ENCODE data around the gene IGF2BP1.

IGF2BP1 gene

DNA sequence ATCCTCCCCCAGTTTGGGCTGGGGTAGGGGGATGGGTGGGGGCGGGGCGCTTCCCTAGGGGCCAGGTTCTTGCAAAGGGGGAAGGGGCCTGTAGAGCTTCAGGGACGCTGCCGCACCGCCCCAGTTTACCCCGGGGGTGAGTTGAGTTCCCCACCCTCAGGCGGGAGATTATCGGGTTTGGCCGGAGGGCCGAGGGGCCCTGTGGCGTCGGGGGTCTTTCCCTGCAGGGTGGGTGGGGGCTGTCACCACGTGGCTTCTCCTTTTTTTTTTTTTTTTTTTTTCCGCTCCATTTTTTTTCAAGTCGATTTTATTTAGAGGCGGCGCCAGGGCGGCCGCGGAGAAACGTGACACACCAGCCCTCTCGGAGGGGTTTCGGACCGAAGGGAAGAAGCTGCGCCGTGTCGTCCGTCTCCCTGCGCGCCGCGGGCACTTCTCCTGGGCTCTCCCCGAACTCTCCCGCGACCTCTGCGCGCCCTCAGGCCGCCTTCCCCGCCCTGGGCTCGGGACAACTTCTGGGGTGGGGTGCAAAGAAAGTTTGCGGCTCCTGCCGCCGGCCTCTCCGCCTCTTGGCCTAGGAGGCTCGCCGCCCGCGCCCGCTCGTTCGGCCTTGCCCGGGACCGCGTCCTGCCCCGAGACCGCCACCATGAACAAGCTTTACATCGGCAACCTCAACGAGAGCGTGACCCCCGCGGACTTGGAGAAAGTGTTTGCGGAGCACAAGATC lies at the start of gene IGF2BP1:
Gene IGF2BP1 (plus strand): TSS at position 283 of the 724 bp plus-strand sequence. CDS start 361 bp downstream, at position 644.
- DNase-seq = no peak

DNA sequence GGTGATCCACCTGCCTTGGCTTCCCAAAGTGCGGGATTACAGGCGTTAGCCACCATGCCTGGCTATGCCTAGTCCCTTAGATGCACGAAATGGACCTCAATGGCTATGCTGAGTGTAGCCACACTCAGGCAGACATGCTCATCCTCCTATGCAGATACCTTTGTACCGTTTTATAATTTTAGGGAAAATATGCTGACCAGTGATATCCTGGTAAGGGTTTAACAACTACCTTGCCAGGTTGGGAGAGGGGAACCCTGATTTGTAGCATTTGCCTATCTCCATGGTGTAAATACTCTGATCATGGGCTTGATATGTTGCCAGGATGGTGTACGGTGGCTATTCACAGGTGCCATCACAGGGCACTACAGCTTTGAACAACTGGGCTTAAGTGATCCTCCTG lies 45.6 kb upstream of the IGF2BP1 start:
- no peak for DNase-seq

DNA sequence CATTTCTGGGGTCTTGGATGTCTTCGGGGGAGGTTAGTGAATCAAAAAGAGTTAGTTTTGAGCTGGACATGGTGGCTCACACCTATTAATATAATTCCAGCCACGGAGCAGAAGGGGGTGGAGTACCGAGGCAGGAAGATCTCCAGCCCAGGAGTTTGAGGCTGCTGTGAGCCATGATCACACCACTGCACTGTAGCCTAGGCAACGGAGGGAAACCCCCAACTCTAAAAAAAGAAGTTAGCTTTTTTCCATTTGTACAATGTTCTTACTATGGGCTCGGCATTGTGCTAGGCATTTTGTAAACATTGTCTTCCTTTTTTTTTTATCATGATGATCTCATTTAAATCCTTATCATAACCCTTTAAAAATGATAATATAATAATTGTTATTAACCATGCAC lies 44.3 kb upstream of the IGF2BP1 start:
- no peak for DNase-seq

DNA sequence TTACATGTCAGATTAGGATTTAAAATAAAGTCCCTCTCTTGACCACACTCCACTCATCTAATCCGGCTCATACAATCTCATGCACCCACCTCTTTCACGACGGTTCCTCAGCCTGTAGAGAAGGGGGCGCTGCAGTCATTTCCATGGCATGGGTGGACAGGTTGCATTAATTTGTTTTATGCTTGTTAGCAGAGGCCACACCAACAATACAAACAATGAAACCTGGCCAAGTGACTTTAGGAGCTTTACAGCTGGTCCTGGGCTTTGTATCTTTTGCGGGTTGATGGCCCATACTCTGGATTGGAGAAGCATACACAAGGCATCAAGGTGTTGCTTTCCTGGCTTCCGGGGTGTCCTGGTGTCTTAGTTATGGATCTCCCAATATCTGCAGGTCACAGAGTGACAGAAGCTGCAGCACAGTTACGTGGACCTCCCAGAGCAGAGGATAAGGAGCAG lies 42.9 kb upstream of the IGF2BP1 start:
- no peak for DNase-seq

DNA sequence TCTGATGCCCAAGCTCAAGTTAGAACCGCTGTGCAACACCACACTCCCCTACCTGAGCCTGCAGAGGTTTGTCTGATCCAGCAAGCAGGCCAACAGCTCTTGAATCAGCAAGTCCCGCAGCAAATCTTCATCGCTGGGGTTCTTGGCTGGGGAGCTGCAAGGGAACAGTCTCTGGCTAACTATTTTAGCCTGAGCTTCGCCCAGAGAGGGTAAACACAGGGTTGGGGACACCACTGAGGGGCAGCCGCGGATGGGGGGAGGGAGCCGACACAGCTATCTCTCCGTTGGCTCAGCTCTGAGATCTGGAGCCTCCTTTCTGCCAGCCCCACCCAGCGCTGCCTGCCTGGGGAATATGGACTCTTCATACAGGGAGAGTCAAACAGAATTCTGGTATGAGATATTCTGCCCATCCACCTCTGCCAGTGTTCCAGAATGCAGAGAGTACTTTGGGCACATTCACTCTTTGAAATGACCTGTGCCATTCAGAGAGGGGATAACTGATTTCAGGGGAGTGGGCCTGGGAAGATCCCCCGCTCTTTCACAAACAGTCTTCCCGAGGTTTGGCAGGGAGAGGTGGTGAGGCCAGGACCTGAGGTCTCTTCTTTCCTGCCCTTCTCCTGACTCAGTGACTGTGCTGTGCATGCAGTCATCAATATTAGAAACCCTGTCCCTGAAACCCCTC lies 36.2 kb upstream of the IGF2BP1 start:
- no peak for DNase-seq

DNA sequence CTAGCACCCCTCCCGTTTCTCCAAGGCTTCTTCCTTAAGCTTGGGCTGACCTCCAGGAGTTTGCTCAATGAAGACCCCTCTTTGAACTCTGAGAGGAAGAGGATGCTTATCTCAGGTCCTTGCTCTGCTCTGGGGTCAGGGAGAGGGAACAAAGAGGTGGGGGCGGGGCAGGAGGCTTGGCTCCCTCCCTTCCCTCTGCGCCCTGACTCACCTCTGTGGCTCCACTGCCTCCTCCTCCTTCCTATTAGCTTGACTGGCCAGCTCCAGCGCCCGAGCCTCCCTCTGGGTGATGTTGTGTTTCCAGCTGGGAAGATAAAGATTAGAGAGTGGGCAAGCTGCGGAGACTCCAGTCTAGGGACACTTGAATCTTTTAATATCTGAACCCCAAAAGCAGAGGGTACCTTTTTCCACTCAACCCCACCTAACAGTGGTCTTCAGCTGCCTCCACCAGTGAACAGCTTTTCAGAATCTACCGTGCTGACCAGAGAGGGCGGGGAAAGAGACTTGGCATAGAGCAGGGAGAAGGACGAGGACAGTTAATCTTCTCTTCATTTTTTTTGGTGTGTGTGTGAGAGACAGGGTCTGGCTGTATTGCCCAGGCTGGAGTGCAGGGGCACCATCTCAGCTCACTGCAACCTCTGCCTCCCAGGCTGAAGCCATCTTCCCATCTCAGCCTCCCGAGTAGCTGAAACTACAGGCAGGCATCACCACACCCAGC lies 35.5 kb upstream of the IGF2BP1 start:
- no peak for DNase-seq

DNA sequence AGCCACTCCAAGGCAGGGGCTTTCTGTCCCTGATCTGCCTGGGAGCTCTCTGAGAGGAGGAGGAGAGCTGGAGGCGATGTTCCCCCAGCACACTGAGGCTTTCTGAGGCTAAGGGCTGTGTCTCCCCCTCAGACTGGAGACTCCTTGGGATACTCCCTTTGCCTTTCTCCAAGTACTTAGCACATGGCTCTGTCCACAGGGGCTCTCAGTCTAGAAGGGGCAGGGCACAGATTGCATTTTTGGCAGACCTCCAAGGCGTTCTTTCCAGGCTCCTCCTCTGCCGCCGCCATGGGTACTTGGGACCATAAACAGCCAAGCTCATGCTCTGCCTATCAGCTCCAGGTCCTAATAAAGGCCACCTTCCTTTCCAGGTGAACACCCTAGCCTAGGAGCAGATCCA lies 27.0 kb upstream of the IGF2BP1 start:
- no peak for DNase-seq

DNA sequence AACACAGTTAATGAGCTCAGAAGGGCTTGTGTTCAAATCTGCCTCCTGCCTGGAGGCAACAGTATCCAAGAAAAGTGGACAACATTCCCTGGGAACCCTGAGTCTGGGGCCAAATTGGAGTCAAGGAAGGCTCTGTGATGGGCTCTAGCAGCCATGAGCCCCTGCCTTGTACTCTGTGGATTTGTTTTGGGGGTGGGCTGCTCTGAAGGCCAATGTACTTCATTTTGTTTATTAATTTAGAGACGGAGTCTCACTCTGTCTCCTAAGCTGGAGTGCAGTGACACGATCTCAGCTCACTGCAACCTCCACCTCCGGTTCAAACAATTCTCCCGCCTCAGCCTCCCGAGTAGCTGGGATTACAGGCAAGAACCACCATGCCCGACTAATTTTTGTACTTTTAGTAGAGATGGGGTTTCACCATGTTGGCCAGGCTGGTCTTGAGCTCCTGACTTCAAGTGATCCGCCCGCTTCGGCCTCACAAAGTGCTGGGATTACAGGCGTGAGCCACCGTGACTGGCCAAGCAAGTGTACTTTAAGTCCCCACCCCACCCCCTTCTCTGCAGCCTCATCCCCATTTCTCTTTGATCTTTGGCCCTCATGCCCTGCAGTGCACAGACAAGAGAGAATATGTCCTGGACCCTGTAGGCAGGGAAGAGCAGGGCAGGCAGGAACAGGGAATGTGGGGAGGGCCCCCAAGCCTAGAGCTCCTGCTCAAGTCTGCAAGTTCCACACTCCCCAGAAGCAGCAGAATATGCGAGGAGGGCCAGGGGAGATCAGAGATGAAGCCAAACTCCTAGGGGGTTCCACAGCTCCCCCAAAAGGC lies 26.1 kb upstream of the IGF2BP1 start:
- DNase-seq = no peak

DNA sequence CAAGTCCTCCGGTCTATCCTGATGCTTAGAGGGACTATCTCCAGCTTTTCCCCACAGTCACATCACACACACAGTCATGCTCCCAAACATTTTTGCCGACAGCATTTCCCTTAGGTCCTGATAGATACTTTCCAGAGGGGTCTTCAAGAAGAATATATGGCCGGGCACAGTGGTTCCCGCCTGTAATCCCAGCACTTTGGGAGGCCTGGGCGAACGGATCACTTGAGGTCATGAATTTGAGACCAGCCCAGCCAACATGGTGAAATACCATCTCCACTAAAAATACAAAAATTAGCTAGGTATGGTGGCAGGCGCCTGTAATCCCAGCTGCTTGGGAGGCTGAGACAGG lies 24.5 kb upstream of the IGF2BP1 start:
- DNase-seq = no peak

DNA sequence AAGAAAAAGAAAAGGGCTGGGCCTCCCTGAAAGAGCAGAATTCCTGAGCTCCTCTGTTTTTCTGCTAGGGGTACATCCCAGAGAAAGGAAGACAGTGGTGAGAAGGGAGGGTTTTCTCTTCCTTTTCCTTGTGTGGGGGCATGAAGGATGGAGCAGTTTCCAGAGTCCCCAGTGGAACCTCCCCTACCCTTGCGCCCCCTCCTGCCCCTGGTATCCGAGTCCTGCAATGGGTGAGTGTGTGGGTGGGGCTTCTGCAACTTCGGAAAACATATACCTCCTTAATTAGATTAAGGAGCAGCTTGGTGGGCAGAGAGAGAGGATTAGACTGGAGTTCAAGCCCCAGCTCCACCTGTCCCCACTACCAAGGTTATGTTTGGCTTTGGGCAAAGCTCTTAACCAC lies 23.4 kb upstream of the IGF2BP1 start:
- no peak for DNase-seq

DNA sequence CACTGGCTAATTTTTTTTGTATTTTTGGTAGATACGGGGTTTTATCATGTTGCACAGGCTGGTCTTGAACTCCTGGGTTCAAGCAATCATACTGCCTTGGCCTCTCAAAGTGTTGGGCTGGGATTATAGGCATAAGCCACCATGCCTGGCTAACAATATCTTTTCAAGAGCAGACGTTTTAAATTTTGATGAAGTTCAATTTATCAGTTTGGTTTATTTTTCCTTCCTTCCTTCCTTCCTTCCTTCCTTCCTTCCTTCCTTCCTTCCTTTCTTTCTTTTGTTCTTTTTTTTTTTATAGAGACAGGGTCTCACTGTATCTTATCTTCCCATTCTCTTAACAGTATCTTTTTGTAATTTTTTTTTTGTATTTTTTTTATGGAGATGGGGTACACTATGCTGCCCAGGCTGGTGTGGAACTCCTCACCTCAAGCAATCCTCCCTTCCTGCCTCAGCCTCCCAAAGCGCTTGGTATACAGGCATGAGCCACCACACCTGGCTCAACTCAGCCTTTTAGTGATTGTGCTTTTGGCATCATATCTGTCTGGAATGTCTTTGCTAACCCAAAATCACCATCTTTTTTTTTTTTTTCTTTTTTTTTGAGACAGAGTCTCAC lies 15.2 kb upstream of the IGF2BP1 start:
- no peak for DNase-seq

DNA sequence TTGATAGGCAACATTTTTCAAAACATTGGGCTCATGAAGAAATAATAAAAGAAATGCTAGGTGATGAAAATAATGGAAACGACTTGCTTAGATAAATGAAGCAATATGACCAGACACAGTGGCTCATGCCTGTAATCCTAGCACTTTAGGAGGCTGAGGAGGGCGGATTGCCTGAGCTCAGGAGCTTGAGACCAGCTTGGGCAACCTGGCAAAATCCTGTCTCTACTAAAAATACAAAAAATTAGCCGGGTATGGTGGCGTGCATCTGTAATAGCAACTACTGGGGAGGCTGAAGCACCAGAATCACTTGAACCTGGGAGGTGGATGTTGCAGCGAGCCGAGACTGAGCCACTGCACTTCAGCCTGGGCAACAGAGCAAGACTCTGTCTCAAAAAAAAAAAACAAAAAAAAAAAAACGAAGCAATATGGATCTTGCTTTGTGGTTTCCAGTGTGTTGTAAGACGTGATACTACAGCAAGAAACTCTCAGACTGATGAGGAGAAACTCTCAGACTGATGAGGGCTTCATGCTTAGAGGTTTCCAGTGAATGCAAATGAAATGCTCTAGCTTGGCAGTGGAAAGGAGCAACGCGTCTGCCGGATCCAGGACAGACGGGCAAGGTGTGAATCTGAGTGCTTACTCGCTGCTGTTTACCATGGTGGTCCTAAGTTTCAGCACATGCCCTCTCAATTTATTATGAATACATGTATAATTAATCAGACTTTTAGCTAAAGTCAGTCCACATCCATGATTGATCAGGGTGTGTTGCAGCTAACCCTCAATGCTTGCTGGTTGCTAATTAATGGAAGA lies 11.5 kb upstream of the IGF2BP1 start:
- DNase-seq = no peak

DNA sequence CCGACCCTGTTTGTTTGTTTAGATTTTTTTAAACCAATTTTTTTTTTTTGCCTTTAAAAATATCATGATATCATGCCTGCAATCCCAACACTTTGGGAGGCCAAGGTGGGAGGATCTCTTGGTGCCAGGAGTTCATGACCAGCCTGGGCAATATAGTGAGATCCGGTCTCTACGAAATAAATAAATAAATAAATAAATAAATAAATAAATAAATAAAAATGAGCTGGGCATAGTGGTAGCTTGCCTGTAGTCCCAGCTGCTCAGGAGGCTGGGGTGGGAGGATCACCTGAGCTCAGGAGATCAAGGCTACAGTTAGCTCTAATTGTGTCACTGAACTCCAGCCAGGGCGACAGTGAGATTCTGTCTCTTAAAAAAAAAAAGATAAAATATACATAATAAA lies 8.1 kb upstream of the IGF2BP1 start:
- no peak for DNase-seq

DNA sequence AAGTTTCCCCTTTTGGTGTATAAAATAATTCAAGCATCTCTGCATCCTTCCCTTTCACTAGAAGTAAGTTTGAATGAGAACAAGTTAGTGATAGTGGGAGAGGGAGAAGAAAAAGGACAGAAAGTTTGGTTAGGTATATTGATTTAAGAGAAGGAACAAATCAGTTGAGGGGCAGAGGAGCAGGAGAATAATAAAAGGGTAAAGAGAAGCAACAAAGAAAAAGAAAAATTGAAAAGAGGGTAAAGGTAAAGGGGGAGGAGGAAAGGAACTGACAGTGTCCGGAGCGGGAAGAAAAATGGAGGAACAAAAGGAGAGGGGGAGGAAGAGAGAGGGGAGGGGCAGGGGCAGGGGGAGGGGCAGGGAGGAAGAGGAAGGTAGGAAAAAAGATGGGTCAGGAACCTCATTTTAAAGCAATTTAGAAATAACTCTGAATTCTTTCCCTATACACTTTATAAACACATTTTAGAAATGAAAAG lies 6.3 kb upstream of the IGF2BP1 start:
- DNase-seq = no peak

DNA sequence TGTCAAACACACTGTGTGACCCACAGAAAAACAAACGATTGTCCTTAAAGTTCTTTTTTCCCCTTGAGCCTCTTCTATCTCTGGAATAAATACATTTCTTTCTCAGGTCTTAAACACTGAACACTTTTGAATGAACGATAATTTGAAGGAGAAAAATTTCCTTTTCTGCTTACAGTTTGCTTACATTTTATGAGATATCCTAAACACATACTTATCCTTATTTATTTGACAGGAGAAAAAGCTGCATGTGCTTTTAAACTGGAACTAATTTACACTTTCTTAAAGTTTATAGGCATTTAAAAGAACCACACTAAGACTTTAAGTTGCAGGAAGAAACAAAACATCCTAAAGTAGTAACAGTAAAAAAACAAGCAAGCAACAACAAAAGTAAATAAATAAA lies 4.7 kb upstream of the IGF2BP1 start:
- no peak for DNase-seq

DNA sequence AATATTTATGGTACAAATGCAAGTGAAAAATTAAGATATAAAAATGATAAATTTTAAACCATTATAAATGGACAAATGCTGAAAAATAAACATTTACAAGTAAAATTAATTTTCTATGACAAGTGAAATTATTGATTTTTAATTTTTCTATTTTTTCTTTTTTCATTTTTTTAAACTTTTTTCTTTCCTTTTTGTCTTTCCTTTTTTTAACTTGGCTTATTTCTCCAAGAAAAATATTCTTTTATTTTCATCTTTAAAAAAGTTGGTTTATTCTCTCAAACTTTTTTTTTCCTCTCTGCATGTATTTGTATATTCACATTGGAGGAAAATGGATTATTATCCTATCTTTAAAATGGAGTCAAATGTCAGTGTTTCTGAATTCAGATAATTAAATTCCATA lies 3.9 kb upstream of the IGF2BP1 start:
- DNase-seq = no peak

DNA sequence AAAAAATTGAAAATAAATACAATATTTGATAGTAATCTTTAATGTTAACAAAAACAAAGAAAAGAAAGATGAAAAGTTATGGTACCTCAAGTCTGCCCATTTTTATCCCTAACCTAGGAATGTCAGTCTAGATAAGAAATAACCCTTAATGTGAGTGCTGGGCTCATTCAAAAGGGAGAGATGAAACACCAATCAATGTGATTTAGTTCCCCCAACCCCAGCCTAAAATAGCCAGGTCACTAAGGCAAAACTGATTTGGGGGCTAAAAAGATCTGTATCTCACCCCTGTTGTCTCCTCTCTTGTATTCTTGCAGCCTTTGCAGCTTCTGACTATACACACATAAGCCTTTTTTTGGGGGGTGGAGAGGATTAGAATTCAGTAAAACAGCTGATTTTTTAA lies 3.2 kb upstream of the IGF2BP1 start:
- no peak for DNase-seq

DNA sequence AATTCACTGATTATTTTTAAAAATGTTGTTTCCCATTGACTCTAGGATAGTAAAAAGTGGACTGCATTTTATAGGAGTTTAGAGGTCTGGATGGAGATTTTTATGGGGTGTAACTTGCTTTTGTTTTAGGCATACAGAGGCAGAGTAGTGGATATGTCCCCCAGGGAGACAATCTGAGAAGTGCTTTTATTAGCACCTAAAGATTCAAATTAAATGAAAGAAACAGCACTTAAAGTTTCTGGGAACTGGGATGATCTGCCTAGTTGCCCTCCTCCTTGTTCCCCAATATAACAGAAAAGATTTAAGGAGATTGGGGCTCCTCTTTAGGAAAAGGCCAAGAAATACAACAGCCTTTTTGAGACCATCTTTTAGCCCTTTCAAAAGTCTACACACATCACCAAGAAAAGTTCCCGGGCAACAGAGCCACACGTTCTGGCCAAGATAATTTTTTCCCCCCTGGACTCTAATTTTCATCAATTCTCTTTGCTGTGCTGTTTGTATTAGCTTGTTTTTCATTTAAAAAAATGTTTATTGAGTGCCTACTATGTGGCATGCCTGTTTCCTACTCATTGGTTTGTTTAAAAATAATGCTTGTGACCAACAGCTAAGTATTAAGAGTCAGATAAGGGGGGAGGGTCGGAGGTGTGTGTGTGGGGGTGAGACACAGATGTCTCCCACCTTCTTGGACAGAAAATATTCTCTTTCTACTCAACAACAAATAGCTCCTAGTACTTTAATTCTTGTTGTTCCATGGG lies 2.5 kb upstream of the IGF2BP1 start:
- DNase-seq = no peak

DNA sequence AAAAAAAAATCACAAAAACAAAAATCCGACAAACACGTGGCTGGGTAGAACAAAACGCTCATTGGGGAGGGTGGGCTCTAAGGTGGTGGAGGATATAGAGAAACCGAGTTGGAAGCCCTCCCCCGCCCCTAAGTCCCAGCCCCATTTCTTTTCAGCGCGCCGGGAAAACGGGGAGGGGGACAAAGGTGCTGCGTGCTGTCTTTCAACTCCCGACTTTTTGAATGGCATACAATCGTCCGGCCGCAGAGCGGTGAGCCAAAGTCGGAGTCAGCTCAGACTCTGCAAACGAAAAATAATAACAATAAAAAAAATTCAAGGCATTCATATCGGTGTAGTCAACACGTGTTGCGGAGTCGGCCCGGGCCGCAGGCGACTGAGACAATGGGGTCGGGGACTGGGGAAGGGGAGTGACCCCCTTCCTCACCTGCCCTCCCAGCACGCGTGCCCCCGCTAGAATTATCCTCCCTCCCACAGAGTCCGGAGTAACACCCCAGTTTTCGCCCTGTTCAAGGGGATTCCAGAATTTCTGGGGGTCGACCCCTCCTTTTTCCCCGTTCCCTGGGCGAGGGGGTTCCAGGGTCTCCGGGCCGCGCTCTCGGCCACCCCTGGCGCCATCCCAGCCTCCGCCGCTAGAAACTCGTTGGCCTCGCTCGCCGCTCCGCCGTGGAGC lies 1.7 kb upstream of the IGF2BP1 start:
- DNase-seq = no peak

DNA sequence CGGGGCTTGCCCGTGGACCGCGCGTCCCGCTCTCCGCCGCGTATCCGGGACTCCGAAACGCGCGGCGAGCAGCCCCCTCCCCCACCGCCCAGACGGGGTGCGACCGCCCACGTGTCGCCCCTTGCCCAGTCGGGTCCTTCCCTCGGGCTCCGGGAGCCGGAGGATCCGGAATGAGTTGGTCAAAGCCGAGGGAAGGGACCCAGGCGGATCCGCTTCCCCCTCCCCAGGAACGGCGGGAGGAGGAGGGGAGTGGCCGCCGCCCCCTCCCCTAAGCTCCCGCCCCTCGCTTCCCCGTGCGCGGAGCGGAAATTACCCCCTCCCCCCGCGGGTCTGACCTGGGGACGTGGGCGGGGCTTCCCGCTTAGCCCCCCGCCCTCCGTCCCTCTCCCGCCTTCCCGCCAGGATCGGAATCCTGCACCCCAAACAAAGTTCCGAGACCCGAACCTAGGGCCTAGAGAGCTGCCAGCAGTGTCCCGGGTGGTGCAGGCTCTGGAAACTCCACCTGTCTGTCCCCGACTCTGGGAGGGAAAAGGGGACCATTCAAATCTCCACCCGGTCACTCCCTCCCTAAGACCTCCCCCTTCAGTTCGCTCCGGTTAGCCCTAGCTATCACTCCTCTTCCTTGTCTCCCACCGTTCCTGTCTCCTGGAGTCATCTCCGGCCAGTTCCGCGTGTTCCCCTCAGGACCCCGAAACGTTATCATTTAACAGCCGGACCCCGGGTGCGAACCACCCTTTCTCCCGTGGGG lies 1.0 kb upstream of the IGF2BP1 start:
- DNase-seq = no peak

All from cortex of kidney (tissue), 1 donor.